ENCODE data around the gene TNC.

GRCh38 chr9:115109486-115109885 lies 8.5 kb downstream of the TNC start:
- TF ChIP-seq, protein P1, sequence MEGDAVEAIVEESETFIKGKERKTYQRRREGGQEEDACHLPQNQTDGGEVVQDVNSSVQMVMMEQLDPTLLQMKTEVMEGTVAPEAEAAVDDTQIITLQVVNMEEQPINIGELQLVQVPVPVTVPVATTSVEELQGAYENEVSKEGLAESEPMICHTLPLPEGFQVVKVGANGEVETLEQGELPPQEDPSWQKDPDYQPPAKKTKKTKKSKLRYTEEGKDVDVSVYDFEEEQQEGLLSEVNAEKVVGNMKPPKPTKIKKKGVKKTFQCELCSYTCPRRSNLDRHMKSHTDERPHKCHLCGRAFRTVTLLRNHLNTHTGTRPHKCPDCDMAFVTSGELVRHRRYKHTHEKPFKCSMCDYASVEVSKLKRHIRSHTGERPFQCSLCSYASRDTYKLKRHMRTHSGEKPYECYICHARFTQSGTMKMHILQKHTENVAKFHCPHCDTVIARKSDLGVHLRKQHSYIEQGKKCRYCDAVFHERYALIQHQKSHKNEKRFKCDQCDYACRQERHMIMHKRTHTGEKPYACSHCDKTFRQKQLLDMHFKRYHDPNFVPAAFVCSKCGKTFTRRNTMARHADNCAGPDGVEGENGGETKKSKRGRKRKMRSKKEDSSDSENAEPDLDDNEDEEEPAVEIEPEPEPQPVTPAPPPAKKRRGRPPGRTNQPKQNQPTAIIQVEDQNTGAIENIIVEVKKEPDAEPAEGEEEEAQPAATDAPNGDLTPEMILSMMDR (IDR thresholded peaks at IDR 0.05) = no peak
- no peak for TF ChIP-seq POLR2A (IDR thresholded peaks at IDR 0.05)

Measured in heart left ventricle (tissue), 13 donors.